ENCODE measurements around the gene CTNNBIP1. TPM values are rescaled to one million over a fixed set of nuclear protein-coding genes. Genes with fewer than 3 reads are reported as not detected.

The CTNNBIP1 gene
- total and polyA plus RNA-seq, 2 of the 8 experiments (the other 6 are each of a cell fraction or from before 2014, with no cell fraction given): 40.9 to 46.6 TPM

- no peak for TF ChIP-seq MAFK (IDR thresholded peaks at IDR 0.05; ENCODE audit: low read depth, low read length)
- no peak for TF ChIP-seq RFX5 (IDR thresholded peaks at IDR 0.05; ENCODE audit: borderline replicate concordance, low read depth, low read length)
- TF ChIP-seq BRCA1 (IDR thresholded peaks at IDR 0.05; ENCODE audit: low read depth, low read length): no peak
- TF ChIP-seq NRF1 (IDR thresholded peaks at IDR 0.05; ENCODE audit: low read depth, low read length): no peak
- TF ChIP-seq SP2 (IDR thresholded peaks at IDR 0.05; ENCODE audit: low read length): no peak
- no peak for TF ChIP-seq SIRT6 (IDR thresholded peaks at IDR 0.05; ENCODE audit: low read length)
- TF ChIP-seq USF2 (IDR thresholded peaks at IDR 0.05; ENCODE audit: low read length): no peak
- TF ChIP-seq CHD1 (IDR thresholded peaks at IDR 0.05; ENCODE audit: low read depth, low read length): no peak
- TF ChIP-seq EGR1 (IDR thresholded peaks at IDR 0.05; ENCODE audit: borderline replicate concordance, low read depth, low read length): no peak
- no peak for TF ChIP-seq CTBP2 (IDR thresholded peaks at IDR 0.05; ENCODE audit: borderline replicate concordance, insufficient read depth, insufficient read length, low read length)
- no peak for TF ChIP-seq RAD21 (IDR thresholded peaks at IDR 0.05 in 1 of 2, conservative IDR thresholded peaks at IDR 0.05 in 1 of 2; ENCODE audit: low read depth in 2 of 2, low read length in 2 of 2)
- no peak for TF ChIP-seq CEBPB (IDR thresholded peaks at IDR 0.05; ENCODE audit: low read depth, low read length)
Observed at GRCh38 chr1:9892563-9893528, 17.2 kb downstream of the CTNNBIP1 start (continued).
